Right lobe of liver (tissue), 4 donors: ENCODE results near the gene CWF19L2.

ENCODE experiments used
- POLR2A ChIP-seq: fragments of 450-650 bp; IDR thresholded peaks from one replicate; pipeline ENCODE4 v1.6.1; 2017; ENCODE audit warnings: antibody characterized with exemption, mild to moderate bottlenecking
- TF ChIP-seq, protein P1 (sequence below), 4 donors: fragments of 200-600 bp in 3 of 4; fragments of 450-650 bp in 1 of 4; IDR thresholded peaks; one replicate each; pipeline versions ENCODE4 v1.5.1 to v1.8.0; 2016 to 2022; ENCODE audit warnings: antibody characterized with exemption in 4 of 4, mild to moderate bottlenecking in 2 of 4
- donor health status: DM: no; HTN: no; CAD: no.
- donor health status: DM: no; HTN: no; CAD: no.
- donor health status: DM: no; HTN: yes; CAD: no.

DNA sequence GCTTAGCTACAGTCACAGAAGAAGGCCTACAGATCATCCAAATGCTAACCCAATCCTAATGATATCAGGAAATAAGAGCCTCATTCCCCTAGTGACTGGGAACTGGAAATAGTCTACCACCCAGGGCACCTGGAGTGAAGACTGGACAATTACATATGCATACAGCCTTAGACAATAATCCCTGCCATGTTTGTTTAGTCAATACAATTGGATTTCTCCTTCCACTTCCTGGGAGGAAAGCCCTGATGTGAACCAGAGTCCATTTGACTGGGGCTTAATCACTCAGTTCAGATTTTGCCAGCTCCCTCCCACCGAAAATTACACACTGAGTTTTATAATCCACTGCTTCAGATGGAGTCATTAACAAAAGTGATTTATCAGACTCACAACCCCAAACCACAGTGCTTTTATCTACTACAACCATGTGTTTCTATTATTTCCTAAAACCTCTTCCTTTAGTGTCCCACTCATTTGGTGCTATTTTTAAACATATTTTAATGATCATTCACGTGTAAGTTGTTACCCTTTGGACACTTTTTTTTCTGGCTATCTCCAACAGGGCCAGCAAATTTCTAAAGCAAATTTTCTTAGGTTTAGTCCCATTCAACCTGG is 29.9 kb downstream of the CWF19L2 start:
- TF ChIP-seq, protein P1, sequence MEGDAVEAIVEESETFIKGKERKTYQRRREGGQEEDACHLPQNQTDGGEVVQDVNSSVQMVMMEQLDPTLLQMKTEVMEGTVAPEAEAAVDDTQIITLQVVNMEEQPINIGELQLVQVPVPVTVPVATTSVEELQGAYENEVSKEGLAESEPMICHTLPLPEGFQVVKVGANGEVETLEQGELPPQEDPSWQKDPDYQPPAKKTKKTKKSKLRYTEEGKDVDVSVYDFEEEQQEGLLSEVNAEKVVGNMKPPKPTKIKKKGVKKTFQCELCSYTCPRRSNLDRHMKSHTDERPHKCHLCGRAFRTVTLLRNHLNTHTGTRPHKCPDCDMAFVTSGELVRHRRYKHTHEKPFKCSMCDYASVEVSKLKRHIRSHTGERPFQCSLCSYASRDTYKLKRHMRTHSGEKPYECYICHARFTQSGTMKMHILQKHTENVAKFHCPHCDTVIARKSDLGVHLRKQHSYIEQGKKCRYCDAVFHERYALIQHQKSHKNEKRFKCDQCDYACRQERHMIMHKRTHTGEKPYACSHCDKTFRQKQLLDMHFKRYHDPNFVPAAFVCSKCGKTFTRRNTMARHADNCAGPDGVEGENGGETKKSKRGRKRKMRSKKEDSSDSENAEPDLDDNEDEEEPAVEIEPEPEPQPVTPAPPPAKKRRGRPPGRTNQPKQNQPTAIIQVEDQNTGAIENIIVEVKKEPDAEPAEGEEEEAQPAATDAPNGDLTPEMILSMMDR (IDR thresholded peaks at IDR 0.05), result no peak
- TF ChIP-seq POLR2A, result no peak
